Lung (tissue), 12 donors: Measurements from ENCODE around the gene DGKD. TPM values are rescaled to one million over a fixed set of nuclear protein-coding genes. Genes with fewer than 3 reads are reported as not detected.
A peak's percentile ranks its signal among the peaks of the same experiment; 100 is the strongest.

Experiments
- ATAC-seq: fragments of 200-7000 bp; cut with Tn5 transposase; one replicate; pipeline ENCODE4 v1.9.1; 2020; ENCODE audit warnings: moderate number of reproducible peaks; ENCODE audit not compliant: insufficient read depth, low FRiP score
- DNase-seq, 3 donors: peaks; one replicate each; pipeline ENCODE4 v3.0.0-alpha.2; 2013 to 2017
- H3K27ac ChIP-seq, 2 donors: one replicate each; pipeline ENCODE4 v1.5.1; 2013; ENCODE audit warnings: mild to moderate bottlenecking in 2 of 2, moderate library complexity in 2 of 2, control low read depth in 1 of 2, inconsistent platforms in 1 of 2, low read depth in 1 of 2, low read length in 1 of 2
- H3K27me3 ChIP-seq, 3 donors: one replicate each; pipeline ENCODE4 v1.5.1; 2013; ENCODE audit warnings: low read length in 2 of 3; ENCODE audit not compliant: control insufficient read depth in 3 of 3, insufficient read depth in 3 of 3
- H3K36me3 ChIP-seq, 4 donors: one replicate each; pipeline ENCODE4 v1.5.1; 2013; ENCODE audit warnings: low read length in 4 of 4, mild to moderate bottlenecking in 1 of 4, moderate library complexity in 1 of 4; ENCODE audit not compliant: control insufficient read depth in 4 of 4, insufficient read depth in 4 of 4
- H3K4me1 ChIP-seq, 5 donors: one replicate each; pipeline ENCODE4 v1.5.1; 2013; ENCODE audit warnings: low read length in 5 of 5, mild to moderate bottlenecking in 2 of 5, moderate library complexity in 1 of 5; ENCODE audit not compliant: control insufficient read depth in 5 of 5, insufficient read depth in 5 of 5
- H3K4me3 ChIP-seq: one replicate; pipeline ENCODE4 v1.5.1; 2013; ENCODE audit warnings: mild to moderate bottlenecking, control low read depth, moderate library complexity
- H3K9ac ChIP-seq, 2 donors: one replicate each; pipeline ENCODE4 v1.5.1; 2013; ENCODE audit warnings: low read length in 2 of 2, control low read depth in 1 of 2; ENCODE audit not compliant: insufficient read depth in 1 of 2
- H3K9me3 ChIP-seq, 4 donors: one replicate each; pipeline ENCODE4 v1.5.1; 2013; ENCODE audit warnings: low read length in 3 of 4, mild to moderate bottlenecking in 1 of 4, moderate library complexity in 1 of 4; ENCODE audit not compliant: control insufficient read depth in 4 of 4, insufficient read depth in 3 of 4
- WGBS, 2 donors: extraction: QIAGEN DNeasy Blood & Tissue Kit; methylation state at CpG; one replicate each; pipeline ENCODE4 v1.1.7; 2013; 5-methylcytosine and 5-hydroxymethylcytosine counted together
- polyA plus RNA-seq, 2 donors: library from polyadenylated mRNA; stranded (reverse); fragments of 200-250 nt; gene quantifications; one replicate each; pipeline ENCODE4 v1.2.1, GENCODE V29; 2013
- total RNA-seq, 2 donors: library from RNA; depleted of rRNA in 1 of 2; stranded (reverse); fragments of >200 nt in 1 of 2; gene quantifications; one replicate each; pipeline ENCODE4 v1.2.1, GENCODE V29; 2014 to 2021
- TF ChIP-seq, protein P1 (sequence below): IDR thresholded peaks from 2 replicates; pipeline ENCODE4 v1.5.1; 2012; ENCODE audit warnings: mild to moderate bottlenecking; ENCODE audit errors: control extremely low read depth, extremely low read depth
- donor health status: control.
- donor health status: control.
- donor health status: Bipolar disorder and iron deficiency.
- donor health status: healthy.
- donor health status: DM: yes; HTN: yes; CAD: no.

Gene DGKD
- total and polyA plus RNA-seq, 4 donors: 30.3 to 77.4 (median 44.0) TPM

DNA sequence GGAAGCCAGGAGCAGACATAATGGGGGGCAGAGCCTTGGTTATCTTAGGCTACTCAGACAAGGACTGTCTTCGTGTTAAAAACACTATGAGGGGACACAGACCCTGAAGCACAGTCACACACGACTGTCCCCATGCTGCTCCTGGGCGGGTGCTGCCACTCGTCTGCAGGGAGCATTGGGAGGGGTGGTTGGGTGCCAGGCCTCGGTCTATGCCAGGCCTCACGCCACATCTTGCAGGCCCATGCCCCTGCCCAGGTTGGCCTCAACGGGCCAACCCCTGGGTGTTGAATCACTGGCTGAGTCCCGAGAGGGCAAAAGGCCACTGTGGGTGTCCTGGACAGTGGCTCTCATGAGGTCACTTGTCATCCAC, 114.4 kb downstream of the DGKD start:
- Histone ChIP-seq H3K4me3 (no peak overlapping the region), H3K27ac (no peak overlapping the region), H3K9ac (no peak overlapping the region), H3K36me3 (peaks cover 8 to 44% (median 27%) of the 10 kb centered on the region in 4 donors), H3K4me1 (peaks cover 0 to 13% (median 3%) of the 10 kb centered on the region in 5 donors), H3K27me3 (no peaks in the 10 kb centered on the region), H3K9me3 (no peaks in the 10 kb centered on the region)
- ATAC-seq: no peak
- 97% methylated on average over 8 of the region's 8 CpGs for WGBS, 2 donors
- DNase-seq: no peak
- TF ChIP-seq, protein P1, sequence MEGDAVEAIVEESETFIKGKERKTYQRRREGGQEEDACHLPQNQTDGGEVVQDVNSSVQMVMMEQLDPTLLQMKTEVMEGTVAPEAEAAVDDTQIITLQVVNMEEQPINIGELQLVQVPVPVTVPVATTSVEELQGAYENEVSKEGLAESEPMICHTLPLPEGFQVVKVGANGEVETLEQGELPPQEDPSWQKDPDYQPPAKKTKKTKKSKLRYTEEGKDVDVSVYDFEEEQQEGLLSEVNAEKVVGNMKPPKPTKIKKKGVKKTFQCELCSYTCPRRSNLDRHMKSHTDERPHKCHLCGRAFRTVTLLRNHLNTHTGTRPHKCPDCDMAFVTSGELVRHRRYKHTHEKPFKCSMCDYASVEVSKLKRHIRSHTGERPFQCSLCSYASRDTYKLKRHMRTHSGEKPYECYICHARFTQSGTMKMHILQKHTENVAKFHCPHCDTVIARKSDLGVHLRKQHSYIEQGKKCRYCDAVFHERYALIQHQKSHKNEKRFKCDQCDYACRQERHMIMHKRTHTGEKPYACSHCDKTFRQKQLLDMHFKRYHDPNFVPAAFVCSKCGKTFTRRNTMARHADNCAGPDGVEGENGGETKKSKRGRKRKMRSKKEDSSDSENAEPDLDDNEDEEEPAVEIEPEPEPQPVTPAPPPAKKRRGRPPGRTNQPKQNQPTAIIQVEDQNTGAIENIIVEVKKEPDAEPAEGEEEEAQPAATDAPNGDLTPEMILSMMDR: no peak

DNA sequence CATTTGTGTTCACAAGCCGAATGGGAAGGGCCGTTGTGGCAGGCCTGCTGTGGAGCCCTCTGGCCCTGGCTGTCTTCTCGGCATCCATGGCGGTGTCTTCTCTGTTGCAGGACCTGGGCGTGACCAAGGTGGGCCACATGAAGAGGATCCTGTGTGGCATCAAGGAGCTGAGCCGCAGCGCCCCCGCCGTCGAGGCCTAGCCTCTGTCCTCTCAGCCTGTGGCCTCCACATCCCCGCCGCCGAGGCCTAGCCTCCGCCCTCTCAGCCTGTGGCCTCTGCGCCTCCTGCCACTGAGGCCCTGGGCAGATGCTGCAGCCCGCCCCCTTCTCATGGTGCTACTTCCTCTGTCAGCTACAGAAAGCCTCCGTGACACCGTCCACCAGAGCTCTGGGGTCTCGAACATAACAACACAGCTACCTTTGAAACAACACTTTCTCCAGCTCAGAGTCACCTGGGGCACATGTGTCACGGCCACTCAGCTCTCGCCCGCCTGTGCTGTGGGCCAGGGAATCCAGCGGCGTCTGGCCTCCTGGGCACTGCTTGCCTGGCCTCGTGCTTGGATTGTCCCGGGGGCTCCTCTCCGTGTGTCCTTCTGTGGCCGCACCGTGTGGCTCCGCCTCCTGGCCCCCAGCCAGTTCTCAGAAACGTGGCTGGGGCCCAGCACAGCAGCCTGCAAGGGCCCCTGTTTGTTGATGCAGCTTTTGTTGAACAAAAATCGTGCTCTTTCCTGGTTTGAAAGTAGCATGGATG, 115.1 kb downstream of the DGKD start:
- no peak overlapping the region for H3K27ac ChIP-seq
- ATAC-seq (no peak), DNase-seq (no peak)
- TF ChIP-seq, protein P1: no peak
- H3K27me3 ChIP-seq: no peaks in the 10 kb centered on the region
- H3K4me1 ChIP-seq: peaks cover 0 to 13% (median 3%) of the 10 kb centered on the region in 5 donors
- no peak overlapping the region for H3K4me3 ChIP-seq
- peaks cover 5 to 42% (median 23%) of the 10 kb centered on the region in 4 donors for H3K36me3 ChIP-seq
- 76 to 86% methylated on average over 32 of the region's 32 CpGs for WGBS, 2 donors
- H3K9ac ChIP-seq: no peak overlapping the region
- H3K9me3 ChIP-seq: no peaks in the 10 kb centered on the region

DNA sequence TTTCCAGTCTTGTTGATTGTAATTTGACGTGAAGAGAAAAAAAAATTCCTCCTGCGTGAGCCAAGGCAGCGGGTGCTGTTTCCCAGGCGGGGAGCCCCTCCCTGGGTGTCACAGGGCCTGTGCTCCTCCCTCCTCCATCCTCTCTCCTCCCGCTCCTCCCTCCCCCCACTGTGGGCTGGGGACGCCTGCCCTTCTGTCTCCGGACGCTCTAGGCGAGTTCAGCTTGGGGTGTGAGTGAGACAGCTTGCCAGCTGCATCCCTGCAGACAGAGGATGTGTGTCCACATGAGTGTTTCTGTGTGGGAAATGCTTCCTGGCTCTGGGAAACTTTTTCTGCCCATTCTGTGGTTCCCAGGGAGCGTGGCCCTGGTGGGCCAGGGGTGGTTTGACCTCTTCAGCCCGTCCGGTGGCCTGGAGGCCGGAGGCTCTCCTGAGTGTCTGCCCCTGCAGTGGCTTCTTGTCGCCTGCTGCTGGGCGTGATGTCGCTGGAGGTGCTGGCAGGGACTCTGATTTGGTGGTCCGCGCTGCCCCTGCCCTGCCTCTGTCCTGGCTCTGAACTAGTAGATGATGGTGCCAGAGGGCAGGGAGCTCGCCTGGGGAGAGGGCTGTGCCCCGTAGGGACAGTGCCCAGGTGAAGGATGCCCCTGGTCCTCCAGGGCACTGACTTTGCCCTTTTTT, 115.9 kb downstream of the DGKD start:
- peak; percentile 32 for ATAC-seq
- Histone ChIP-seq H3K27ac (peak overlapping the region in 1 of 2 donors; percentile 35), H3K27me3 (no peaks in the 10 kb centered on the region), H3K9ac (no peak overlapping the region), H3K4me1 (peaks cover 0 to 13% (median 3%) of the 10 kb centered on the region in 5 donors), H3K9me3 (no peaks in the 10 kb centered on the region), H3K36me3 (peaks cover 3 to 37% (median 21%) of the 10 kb centered on the region in 4 donors), H3K4me3 (no peak overlapping the region)
- TF ChIP-seq, protein P1: no peak
- WGBS, 2 donors: 80 to 81% methylated on average over 20 of the region's 20 CpGs
- peak; percentile 89 to 95 (median 91) for DNase-seq
